ENCODE measurements around the gene ZFR2.
A peak's percentile ranks its signal among the peaks of the same experiment; 100 is the strongest.

The ZFR2 gene

GRCh38 chr19:3813473-3814392 lies 55.1 kb downstream of the ZFR2 start:
- no peak for DNase-seq

GRCh38 chr19:3810708-3811355 lies 58.0 kb downstream of the ZFR2 start:
- DNase-seq, result no peak

GRCh38 chr19:3809881-3810707 lies 58.7 kb downstream of the ZFR2 start:
- DNase-seq, result no peak

GRCh38 chr19:3808420-3809143 lies 60.3 kb downstream of the ZFR2 start:
- no peak for DNase-seq

- DNase-seq, result no peak
These were observed 61.1 kb downstream of the ZFR2 start for GRCh38 chr19:3807574-3808354.

- DNase-seq, result no peak
These were observed 61.7 kb downstream of the ZFR2 start for GRCh38 chr19:3807131-3807480.

- no peak for DNase-seq
These were observed 63.0 kb downstream of the ZFR2 start for GRCh38 chr19:3805859-3806258.

- no peak for DNase-seq
These were observed 64.4 kb downstream of the ZFR2 start for GRCh38 chr19:3804429-3804828.

- no peak for DNase-seq
These were observed 64.9 kb downstream of the ZFR2 start for GRCh38 chr19:3803986-3804385.

- no peak for DNase-seq
These were observed 65.5 kb downstream of the ZFR2 start for GRCh38 chr19:3803114-3803888.

- DNase-seq, result peak; percentile 27
These were observed 67.3 kb downstream of the ZFR2 start for GRCh38 chr19:3801412-3802096.

GRCh38 chr19:3800996-3801395 lies 67.8 kb downstream of the ZFR2 start:
- no peak for DNase-seq

GRCh38 chr19:3798137-3798536 lies 70.7 kb downstream of the ZFR2 start:
- no peak for DNase-seq

- DNase-seq, result no peak
These were observed 72.5 kb downstream of the ZFR2 start for GRCh38 chr19:3796358-3796757.

GRCh38 chr19:3793799-3794198 lies 75.0 kb downstream of the ZFR2 start:
- DNase-seq, result no peak

GRCh38 chr19:3792114-3792513 lies 76.7 kb downstream of the ZFR2 start:
- DNase-seq, result no peak

- DNase-seq, result no peak
These were observed 77.9 kb downstream of the ZFR2 start for GRCh38 chr19:3790941-3791340.

- no peak for DNase-seq
These were observed 78.6 kb downstream of the ZFR2 start for GRCh38 chr19:3790209-3790734.

- DNase-seq, result no peak
These were observed 79.7 kb downstream of the ZFR2 start for GRCh38 chr19:3788996-3789778.
